WERI-Rb-1 (cell line): ENCODE data around the gene OMP.

Source experiments
- DNase-seq: peaks from one replicate; pipeline ENCODE4 v3.0.0-alpha.2; 2020
- H3K27ac ChIP-seq: fragments of 250-450 bp; sonication (Bioruptor Pico); 2 replicates; pipeline ENCODE4 v1.5.1; 2020; ENCODE audit warnings: mild to moderate bottlenecking, moderate library complexity
- H3K27me3 ChIP-seq: fragments of 250-450 bp; sonication (Bioruptor Pico); 2 replicates; pipeline ENCODE4 v1.5.1; 2021; ENCODE audit warnings: mild to moderate bottlenecking, low read depth, moderate library complexity; ENCODE audit not compliant: insufficient read depth, severe bottlenecking
- H3K36me3 ChIP-seq: fragments of 250-450 bp; sonication (Bioruptor Pico); 2 replicates; pipeline ENCODE4 v1.5.1; 2020; ENCODE audit warnings: mild to moderate bottlenecking, moderate library complexity
- H3K4me3 ChIP-seq: 2 replicates; pipeline ENCODE4 v1.5.1; 2011; ENCODE audit warnings: low read depth, mild to moderate bottlenecking, control low read depth, low read length
- H3K9me3 ChIP-seq: fragments of 250-450 bp; sonication (Bioruptor Pico); 2 replicates; pipeline ENCODE4 v1.5.1; 2021; ENCODE audit warnings: mild to moderate bottlenecking, moderate library complexity; ENCODE audit not compliant: severe bottlenecking
- CTCF ChIP-seq: IDR thresholded peaks from 2 replicates; pipeline ENCODE4 v1.5.1; 2011; ENCODE audit warnings: low read depth, mild to moderate bottlenecking, control low read depth, inconsistent platforms, low read length

Gene OMP

GRCh38 chr11:77122576-77123212, 20.1 kb downstream of the OMP start:
- TF ChIP-seq CTCF = no peak
- Histone ChIP-seq H3K27me3 (no peaks in the 10 kb centered on the region), H3K9me3 (no peaks in the 10 kb centered on the region), H3K36me3 (no peaks in the 10 kb centered on the region), H3K4me3 (no peak overlapping the region), H3K27ac (no peak overlapping the region)
- no peak for DNase-seq

GRCh38 chr11:77123591-77123990, 21.0 kb downstream of the OMP start:
- Histone ChIP-seq H3K4me3 (no peak overlapping the region), H3K27ac (no peak overlapping the region), H3K36me3 (no peaks in the 10 kb centered on the region), H3K27me3 (no peaks in the 10 kb centered on the region), H3K9me3 (no peaks in the 10 kb centered on the region)
- TF ChIP-seq CTCF = no peak
- DNase-seq = no peak

GRCh38 chr11:77124041-77124440, 21.4 kb downstream of the OMP start:
- H3K36me3 ChIP-seq = no peaks in the 10 kb centered on the region
- no peak for TF ChIP-seq CTCF
- H3K9me3 ChIP-seq = no peaks in the 10 kb centered on the region
- DNase-seq = no peak
- no peak overlapping the region for H3K27ac ChIP-seq
- H3K4me3 ChIP-seq = no peak overlapping the region
- H3K27me3 ChIP-seq = no peaks in the 10 kb centered on the region

GRCh38 chr11:77124488-77124887, 21.8 kb downstream of the OMP start:
- Histone ChIP-seq H3K9me3 (no peaks in the 10 kb centered on the region), H3K4me3 (no peak overlapping the region), H3K27me3 (no peaks in the 10 kb centered on the region), H3K27ac (no peak overlapping the region), H3K36me3 (no peaks in the 10 kb centered on the region)
- DNase-seq = no peak
- no peak for TF ChIP-seq CTCF

- no peaks in the 10 kb centered on the region for H3K9me3 ChIP-seq
- H3K27ac ChIP-seq = no peak overlapping the region
- H3K27me3 ChIP-seq = no peaks in the 10 kb centered on the region
- no peaks in the 10 kb centered on the region for H3K36me3 ChIP-seq
- TF ChIP-seq CTCF = no peak
- DNase-seq = no peak
- no peak overlapping the region for H3K4me3 ChIP-seq
Measured at GRCh38 chr11:77125191-77125590, 22.6 kb downstream of the OMP start.

- no peak overlapping the region for H3K4me3 ChIP-seq
- no peaks in the 10 kb centered on the region for H3K9me3 ChIP-seq
- no peak for TF ChIP-seq CTCF
- H3K36me3 ChIP-seq = no peaks in the 10 kb centered on the region
- no peaks in the 10 kb centered on the region for H3K27me3 ChIP-seq
- DNase-seq = no peak
- no peak overlapping the region for H3K27ac ChIP-seq
Measured at GRCh38 chr11:77125695-77126094, 23.1 kb downstream of the OMP start.
